ENCODE results near the gene STAT5B. TPM values are rescaled to one million over a fixed set of nuclear protein-coding genes. Genes with fewer than 3 reads are reported as not detected.
"Not testable (repeated sequence)": the region's sequence is repeated elsewhere in the genome, so short reads cannot be mapped to it uniquely, and the experiment has no call there.

Gene STAT5B
- total RNA-seq, 1 donor from 2014 or later = 184 TPM

DNA sequence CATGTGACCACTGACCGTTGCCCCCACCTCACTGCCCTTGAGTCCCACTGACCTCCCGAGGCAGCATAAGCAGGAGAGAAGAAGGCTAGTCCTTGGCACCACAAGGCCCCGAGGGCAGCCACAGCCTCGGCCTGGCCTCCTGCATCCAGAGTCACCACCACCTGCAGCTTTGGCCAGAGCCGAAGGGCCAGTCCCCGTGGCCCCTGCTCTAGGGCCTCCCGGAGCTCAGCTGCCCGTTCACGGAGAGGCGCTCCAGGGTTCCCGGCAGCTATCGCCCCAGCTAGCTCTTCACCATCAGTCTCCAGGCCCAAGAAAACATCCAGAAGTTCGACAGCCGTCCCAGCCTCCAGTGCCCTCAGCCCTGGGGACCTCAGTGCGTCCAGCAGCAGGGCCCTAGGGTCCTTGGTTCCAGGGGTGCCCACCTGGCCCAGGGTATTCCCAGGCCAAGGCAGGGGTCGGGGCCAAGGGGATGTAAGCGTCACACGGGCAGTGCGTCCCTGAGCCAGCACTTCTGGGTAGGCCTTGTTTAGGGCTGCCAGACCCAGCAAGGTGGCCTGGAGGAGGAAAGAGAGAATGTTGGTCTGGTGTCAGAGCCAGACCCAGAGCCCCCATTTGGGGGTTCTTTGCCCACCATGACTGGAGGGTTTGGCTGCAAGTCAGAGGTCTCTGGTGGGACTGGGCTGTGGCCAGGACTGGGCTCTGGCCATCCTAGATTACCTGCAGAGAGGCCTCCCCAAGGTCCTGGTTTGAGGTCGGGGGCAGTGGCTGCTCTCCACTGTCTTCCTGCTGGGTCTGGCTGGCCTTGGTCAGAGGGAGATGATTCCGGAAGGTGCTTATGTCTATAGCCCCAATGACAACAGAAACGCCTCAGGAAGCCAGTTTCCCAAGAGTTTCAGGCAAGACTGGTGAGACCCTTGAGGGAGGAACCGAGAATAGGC, 83.7 kb downstream of the STAT5B start:
- no peaks in the 10 kb centered on the region for H3K36me3 Mint-ChIP-seq (ENCODE audit: low read depth)
- H3K9me3 Mint-ChIP-seq = no peaks in the 10 kb centered on the region
- intact Hi-C loops (cut with micrococcal nuclease) = loop anchor here (5.0 kb wide), 1 partner anchor 485 kb away; the partner anchor contains the start of gene PLEKHH3
- no peaks in the 10 kb centered on the region for H3K27me3 Mint-ChIP-seq
- peak overlapping the region; percentile 89 for H3K4me3 Mint-ChIP-seq
- peaks cover 14% of the 10 kb centered on the region for H3K4me1 Mint-ChIP-seq
- no peak overlapping the region for H3K27ac Mint-ChIP-seq
- peak; percentile 55 for DNase-seq

DNA sequence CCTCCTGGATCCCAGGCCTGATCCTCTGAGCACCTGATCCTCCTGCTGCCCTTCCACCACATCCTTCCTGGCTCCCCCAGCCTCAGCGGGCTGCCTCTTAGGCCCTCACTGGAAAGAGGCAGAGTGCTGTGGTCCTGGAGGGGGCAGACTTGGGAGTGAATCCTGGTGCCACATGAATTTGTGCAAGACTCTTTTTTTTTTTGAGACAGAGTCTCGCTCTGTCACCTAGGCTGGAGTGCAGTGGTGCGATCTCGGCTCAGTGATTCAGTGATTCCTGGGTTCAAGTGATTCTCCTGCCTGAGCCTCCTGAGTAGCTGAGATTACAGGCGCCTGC, 84.9 kb downstream of the STAT5B start:
- Mint-ChIP-seq H3K9me3 (no peaks in the 10 kb centered on the region), H3K4me3 (no peak overlapping the region), H3K27me3 (no peaks in the 10 kb centered on the region), H3K4me1 (peaks cover 14% of the 10 kb centered on the region), H3K27ac (no peak overlapping the region), H3K36me3 (ENCODE audit: low read depth) (no peaks in the 10 kb centered on the region)
- intact Hi-C loops (cut with micrococcal nuclease) = loop anchor here (5.0 kb wide), 1 partner anchor 486 kb away; the partner anchor contains the start of gene PLEKHH3
- DNase-seq = no peak

DNA sequence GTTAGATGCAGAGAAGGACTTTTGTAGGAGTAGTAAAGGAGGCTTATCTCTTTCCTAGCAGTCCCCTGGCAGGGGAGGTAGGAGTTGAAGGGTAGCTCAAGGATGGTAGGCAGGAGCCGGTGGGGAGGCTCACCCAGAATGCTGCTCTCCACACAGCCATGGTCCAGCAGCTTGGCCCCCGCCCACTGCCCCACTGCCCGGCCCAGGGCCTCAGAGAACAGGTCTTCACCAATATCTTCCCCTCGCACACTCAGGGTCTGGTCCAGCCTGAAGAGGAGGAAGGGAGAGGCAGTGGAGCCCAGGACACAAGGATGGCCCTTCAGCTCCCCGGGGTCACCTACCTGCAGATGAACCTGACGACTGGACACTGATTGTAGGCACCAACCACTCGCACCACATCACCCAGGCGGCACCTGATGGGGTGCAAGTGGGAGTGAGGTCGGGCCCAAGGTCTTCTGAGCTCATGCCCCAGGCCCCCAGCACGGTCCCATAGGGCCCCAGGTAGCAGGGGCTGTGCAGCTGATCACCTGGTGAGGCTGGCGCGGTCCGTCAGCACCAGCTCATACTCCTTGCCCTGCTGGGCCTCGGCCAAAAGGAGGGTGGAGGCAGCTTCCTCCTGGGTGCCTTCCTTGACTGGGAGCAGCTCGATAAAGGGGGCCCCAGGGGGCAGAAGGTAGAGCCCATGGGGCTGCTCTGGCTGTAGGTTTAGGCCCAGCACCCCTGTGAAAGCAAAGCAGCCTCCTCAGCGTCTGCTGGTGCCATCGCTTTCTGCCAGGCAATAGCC, 85.5 kb downstream of the STAT5B start:
- no peak overlapping the region for H3K4me3 Mint-ChIP-seq
- peaks cover 16% of the 10 kb centered on the region for H3K4me1 Mint-ChIP-seq
- H3K9me3 Mint-ChIP-seq = no peaks in the 10 kb centered on the region
- H3K27me3 Mint-ChIP-seq = no peaks in the 10 kb centered on the region
- DNase-seq = peak; percentile 56
- intact Hi-C loops (cut with micrococcal nuclease) = loop anchor here (5.0 kb wide), 1 partner anchor 487 kb away; the partner anchor contains the start of gene PLEKHH3
- H3K27ac Mint-ChIP-seq = no peak overlapping the region
- H3K36me3 Mint-ChIP-seq (ENCODE audit: low read depth) = no peaks in the 10 kb centered on the region

DNA sequence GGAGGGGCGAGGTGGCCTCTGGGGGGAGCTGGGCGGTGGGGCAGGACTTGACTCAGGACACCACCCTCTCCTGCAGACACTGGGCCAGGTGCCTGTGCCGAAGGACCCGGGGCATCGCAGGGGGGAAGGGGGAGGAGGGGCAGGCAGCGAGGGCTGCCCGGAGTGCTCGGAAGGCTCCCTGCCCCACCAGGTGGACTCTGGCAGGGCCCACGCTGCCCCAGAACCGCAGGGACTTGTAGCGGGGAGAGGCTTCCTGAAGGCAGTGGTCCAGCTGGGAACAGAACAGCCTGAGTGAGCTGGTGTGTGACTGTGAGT, 86.6 kb downstream of the STAT5B start:
- Mint-ChIP-seq H3K4me1 (peaks cover 22% of the 10 kb centered on the region), H3K27me3 (no peaks in the 10 kb centered on the region), H3K36me3 (ENCODE audit: low read depth) (no peaks in the 10 kb centered on the region), H3K4me3 (no peak overlapping the region), H3K9me3 (no peaks in the 10 kb centered on the region), H3K27ac (no peak overlapping the region)
- DNase-seq = no peak
- intact Hi-C loops (cut with micrococcal nuclease) = loop anchor here (10.0 kb wide), 2 partner anchors 125 to 225 kb away; partner anchors contain the start of gene CNP

DNA sequence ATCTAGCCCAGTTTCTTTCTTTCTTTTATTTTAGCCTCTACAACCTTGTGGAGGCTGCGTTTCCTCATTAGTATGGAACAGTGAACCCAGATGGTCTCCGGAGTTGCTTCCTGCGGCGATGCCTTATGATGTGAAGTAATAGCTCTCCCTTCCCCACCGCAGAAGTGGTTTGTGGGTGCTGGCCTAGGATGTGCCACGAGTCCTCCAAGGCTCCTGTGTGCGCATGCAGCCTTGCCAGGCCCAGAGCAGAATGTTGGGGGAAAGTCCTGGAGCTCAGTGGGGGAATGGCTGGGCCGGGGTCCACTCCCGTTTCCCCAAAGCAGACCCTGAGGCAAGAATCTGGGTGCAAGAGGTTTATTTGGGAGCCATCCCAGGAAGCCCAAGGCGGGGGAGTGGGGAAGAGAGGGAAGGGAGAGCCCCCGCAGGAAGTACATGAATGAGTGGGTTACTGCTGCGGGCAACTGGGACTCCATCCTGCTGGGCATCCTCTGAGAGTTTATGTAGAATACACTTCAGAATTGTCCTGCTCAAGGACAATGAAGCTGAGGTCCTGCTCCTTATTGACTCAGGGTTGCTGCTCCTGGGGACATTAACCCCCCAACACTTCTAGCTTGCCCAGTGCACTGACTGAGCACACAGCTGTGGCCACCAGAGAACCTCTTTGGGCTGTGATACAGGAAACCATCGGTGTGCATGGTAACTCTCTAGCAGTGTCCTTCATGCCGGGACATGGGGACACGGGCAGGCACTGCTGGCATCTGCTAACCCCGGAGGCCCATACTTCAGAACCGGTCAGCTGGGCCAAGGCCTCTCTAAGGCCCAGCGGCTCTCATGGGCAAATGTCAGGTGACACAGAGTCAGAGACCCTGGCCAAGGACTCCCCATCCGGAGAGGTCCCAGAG, 87.2 kb downstream of the STAT5B start:
- Mint-ChIP-seq H3K27me3 (no peaks in the 10 kb centered on the region), H3K4me3 (no peak overlapping the region), H3K36me3 (ENCODE audit: low read depth) (no peaks in the 10 kb centered on the region), H3K27ac (no peak overlapping the region), H3K9me3 (no peaks in the 10 kb centered on the region), H3K4me1 (peaks cover 21% of the 10 kb centered on the region)
- intact Hi-C loops (cut with micrococcal nuclease) = loop anchor here (10.0 kb wide), 2 partner anchors 124 to 224 kb away; partner anchors contain the start of gene CNP
- DNase-seq = peak; percentile 54

DNA sequence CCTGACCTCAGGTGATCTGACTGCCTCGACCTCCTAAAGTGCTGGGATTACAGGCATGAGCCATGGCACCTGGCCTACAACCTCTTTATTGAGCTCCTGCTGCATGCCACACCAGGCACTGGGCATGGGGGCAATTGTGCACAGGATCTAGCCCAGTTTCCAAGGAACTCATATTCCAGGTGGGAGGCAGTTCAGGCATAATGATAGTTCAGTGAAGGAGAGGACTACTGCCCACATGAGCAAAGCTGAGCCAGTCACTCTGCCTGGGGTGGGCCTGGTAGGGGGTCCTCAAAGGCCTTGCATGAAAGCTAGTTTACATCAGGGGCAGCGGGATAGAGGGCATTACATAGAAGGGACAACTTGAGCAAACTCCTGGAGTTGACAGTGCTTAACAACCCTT, 88.4 kb downstream of the STAT5B start:
- intact Hi-C loops (cut with micrococcal nuclease) = loop anchor here (10.0 kb wide), 2 partner anchors 123 to 223 kb away; partner anchors contain the start of gene CNP
- H3K27ac Mint-ChIP-seq = no peak overlapping the region
- DNase-seq = peak; percentile 56
- H3K4me1 Mint-ChIP-seq = peaks cover 21% of the 10 kb centered on the region
- H3K36me3 Mint-ChIP-seq (ENCODE audit: low read depth) = no peaks in the 10 kb centered on the region
- H3K4me3 Mint-ChIP-seq = no peak overlapping the region
- no peaks in the 10 kb centered on the region for H3K9me3 Mint-ChIP-seq
- no peaks in the 10 kb centered on the region for H3K27me3 Mint-ChIP-seq

DNA sequence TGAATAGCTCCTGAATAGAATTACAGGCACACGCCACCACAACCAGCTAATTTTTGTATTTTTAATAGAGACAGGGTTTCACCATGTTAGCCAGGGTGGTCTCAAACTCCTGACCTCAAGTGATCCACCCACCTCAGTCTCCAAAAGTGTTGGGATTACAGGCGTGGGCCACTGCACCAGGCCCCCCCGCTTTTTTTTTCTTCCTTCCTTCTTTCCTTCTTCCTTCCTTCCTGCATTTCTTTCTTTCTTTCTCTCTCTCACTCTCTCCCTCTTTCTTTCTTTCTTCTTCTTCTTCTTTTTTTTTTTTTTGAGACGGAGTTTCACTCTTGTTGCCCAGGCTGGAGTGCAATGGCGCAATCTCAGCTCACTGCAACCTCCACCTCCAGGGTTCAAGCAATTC, 90.0 kb downstream of the STAT5B start:
- H3K27me3 Mint-ChIP-seq; H3K36me3 Mint-ChIP-seq (ENCODE audit: low read depth); H3K27ac Mint-ChIP-seq; H3K9me3 Mint-ChIP-seq; DNase-seq: not testable (repeated sequence)
- H3K4me3 Mint-ChIP-seq = peak overlapping the region; percentile 22
- intact Hi-C loops (cut with micrococcal nuclease) = loop anchor here (10.0 kb wide), 2 partner anchors 121 to 221 kb away; partner anchors contain the start of gene CNP
- peaks cover 28% of the 10 kb centered on the region for H3K4me1 Mint-ChIP-seq

DNA sequence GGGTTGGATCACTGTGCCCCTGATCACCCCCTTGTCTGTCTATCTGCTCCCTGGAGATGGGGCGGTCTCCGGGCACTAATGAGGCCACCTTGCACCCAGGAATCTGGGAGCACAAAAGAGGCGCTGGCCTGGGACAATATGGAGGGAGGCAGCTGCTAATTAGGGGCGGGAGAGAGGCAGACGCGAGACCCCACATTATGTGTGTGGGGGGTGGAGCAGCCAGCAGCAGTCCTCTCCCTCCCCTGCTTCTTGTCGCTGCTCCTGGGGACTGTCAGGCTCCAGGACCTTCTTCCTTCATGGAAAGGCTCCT, 90.6 kb downstream of the STAT5B start:
- Mint-ChIP-seq H3K27ac (peak overlapping the region; percentile 51), H3K9me3 (no peaks in the 10 kb centered on the region), H3K4me1 (peaks cover 28% of the 10 kb centered on the region), H3K36me3 (ENCODE audit: low read depth) (no peaks in the 10 kb centered on the region), H3K4me3 (no peak overlapping the region), H3K27me3 (peaks cover 3% of the 10 kb centered on the region)
- DNase-seq = no peak
- intact Hi-C loops (cut with micrococcal nuclease) = loop anchor here (10.0 kb wide), 2 partner anchors 121 to 221 kb away; partner anchors contain the start of gene CNP

DNA sequence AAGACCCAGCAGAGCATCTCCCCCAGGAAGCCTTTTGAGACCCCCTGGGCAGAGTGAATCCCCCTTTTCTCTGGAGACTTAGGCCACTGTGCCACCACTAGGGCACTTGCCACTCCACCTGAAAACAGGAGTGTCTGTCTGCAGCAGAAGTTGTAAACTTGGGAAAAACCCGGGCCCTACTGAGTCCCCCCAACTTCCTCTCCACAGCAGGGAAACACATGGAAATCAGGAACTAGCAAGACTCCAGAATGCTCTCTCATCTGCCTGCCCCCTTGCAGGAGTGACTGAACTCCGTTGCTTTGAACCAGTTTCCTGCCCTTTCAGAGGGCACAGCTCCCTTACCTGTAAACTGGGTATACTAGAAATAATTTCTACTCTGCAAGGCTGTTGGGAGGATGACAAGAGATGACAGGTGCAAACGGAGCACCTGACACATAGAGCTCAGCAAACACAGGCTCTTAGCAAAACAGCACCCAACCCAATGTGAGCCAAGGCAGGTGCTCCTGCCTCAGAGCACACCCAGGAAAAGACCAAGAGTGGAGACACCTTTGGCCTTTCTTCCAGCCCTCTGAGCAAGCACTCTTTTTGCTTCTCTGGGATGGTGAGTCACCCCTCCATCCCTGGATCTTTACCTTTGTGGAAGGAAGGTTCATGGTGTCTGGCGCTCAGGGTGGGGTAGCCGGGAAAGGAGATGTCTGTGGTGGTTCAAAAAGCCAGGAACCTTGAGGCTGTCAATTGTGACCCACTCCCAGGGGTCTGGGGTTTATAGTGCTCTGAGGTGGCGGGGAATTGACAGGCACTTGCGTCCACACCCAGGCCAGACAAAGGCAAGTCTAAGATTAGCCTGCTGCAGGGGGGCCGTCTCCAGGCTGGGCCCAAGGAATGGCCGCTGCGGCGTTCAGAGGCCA, 91.2 kb downstream of the STAT5B start, which contains the start of gene HCRT:
Gene HCRT, minus strand, starts transcription at position 740 of the 908 bp plus-strand sequence. Its CDS starts 87 bp downstream, at position 653.
- DNase-seq = no peak

DNA sequence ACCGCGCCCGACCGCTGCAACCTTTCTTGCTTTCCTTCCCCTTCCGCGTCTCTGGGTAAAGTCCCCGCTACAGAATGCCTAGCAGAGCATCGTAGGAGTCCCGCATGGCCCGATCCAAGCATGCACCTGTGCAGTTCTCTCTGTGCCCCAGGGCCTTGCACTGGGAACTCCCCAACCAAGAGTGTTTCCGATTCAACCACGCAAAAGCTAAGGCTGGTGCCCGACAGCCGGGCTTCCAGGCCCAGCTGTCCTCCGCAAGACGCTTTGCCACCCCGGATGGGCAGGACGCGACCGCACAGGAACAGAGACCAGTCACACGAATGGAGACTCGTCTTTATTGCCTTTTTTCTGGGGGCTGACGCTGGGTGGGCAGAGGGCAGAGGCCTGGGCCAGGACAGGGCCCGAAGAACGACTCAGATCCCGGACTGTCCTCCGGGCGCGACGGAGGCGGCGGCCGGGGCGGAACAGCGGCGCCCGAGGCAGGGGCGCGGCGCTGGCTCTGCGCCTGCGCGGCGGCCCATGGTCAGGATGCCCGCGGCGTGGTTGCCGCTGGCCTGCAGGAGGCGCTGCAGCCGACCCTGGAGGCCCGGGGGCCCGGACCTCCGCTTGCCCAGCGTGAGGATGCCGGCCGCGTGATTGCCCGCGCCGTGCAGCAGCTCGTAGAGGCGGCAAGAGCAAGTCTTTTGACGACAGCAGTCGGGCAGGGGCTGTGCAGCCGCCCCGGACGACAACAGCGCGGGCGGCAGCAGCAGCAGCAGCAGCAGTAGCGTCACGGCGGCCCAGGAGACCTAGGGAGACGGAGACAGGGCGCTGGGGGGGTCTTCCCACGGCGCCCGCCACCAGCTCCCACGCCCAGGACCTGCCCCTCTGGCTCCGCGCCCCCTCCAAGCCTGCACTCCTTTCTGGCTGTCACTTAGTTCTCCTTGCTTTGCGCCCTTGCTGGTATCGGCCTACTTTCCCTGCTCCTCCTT, 92.2 kb downstream of the STAT5B start:
- Mint-ChIP-seq H3K27me3 (peaks cover 17% of the 10 kb centered on the region), H3K36me3 (ENCODE audit: low read depth) (no peaks in the 10 kb centered on the region), H3K4me3 (peak overlapping the region; percentile 89), H3K9me3 (no peaks in the 10 kb centered on the region), H3K4me1 (peaks cover 34% of the 10 kb centered on the region), H3K27ac (peak overlapping the region; percentile 93)
- peak; percentile 96 for DNase-seq
- intact Hi-C loops (cut with micrococcal nuclease) = loop anchor here (5.0 to 10.0 kb wide), 3 partner anchors 72 to 219 kb away; partner anchors contain the start of genes CNP and DHX58

More for the DNA sequence above, 91.2 kb downstream of the STAT5B start, which contains the start of gene HCRT:
- no peaks in the 10 kb centered on the region for H3K9me3 Mint-ChIP-seq
- H3K36me3 Mint-ChIP-seq (ENCODE audit: low read depth) = no peaks in the 10 kb centered on the region
- H3K4me1 Mint-ChIP-seq = peaks cover 29% of the 10 kb centered on the region
- intact Hi-C loops (cut with micrococcal nuclease) = loop anchor here (5.0 to 10.0 kb wide), 3 partner anchors 73 to 220 kb away; partner anchors contain the start of genes CNP and DHX58
- H3K27ac Mint-ChIP-seq = peak within 1 kb of the TSS; percentile 79
- H3K27me3 Mint-ChIP-seq = peaks cover 8% of the 10 kb centered on the region
- H3K4me3 Mint-ChIP-seq = peak within 1 kb of the TSS; percentile 89

DNA sequence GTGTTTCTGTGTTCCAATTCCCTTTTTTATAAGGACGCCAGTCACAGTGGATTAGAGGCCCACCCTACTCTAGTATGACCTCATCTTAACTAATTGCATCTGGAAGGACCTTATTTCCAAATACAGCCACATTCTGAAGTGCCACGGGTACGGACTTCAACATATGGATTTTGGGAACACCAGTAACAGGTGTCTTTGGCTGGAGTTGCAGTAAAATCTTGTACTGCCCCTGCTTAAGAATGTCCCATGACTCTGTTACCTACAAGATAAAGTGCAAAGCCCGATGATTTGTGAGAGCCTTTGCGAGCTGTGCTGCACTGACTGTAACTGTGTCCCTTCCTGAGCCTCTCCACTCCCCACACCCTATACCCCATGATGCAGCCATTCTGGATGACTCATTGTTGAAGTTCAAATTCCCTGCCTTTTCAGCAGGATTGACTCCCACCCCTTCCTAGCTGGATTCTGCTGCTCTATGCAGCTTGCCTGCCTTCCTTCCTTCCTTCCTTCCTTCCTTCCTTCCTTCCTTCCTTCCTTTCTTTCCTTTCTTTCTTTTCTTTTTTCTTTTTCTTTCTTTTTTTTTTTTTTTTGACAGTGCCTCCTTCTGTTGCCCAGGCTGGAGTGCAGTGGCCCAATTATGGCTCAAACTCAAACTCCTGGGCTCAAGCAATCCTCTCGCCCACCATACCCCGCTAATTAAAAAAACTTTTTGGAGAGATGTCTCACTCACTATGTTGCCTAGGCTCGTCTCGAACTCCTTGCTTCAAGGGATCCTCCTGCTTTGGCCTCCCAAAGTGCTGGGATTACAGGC, 93.1 kb downstream of the STAT5B start:
- H3K27me3 Mint-ChIP-seq = peaks cover 22% of the 10 kb centered on the region
- DNase-seq = peak; percentile 60
- peaks cover 1% of the 10 kb centered on the region for H3K36me3 Mint-ChIP-seq (ENCODE audit: low read depth)
- peak overlapping the region; percentile 93 for H3K27ac Mint-ChIP-seq
- intact Hi-C loops (cut with micrococcal nuclease) = loop anchor here (5.0 to 10.0 kb wide), 3 partner anchors 71 to 218 kb away; partner anchors contain the start of genes CNP and DHX58
- H3K4me1 Mint-ChIP-seq = peaks cover 42% of the 10 kb centered on the region
- H3K4me3 Mint-ChIP-seq = peak overlapping the region; percentile 89
- H3K9me3 Mint-ChIP-seq = no peaks in the 10 kb centered on the region

Data from activated CD4-positive, alpha-beta T cell treated with anti-CD3 and anti-CD28 coated beads, Interleukin-2, amount 10 ng/mL, durations not matched to agents 24 days and 14 days (primary cell).